ENCODE data around the gene MAP3K14.

GRCh38 chr17:45274033-45274432 lies 42.8 kb downstream of the MAP3K14 start:
- TF ChIP-seq CTCF (conservative IDR thresholded peaks at IDR 0.05; ENCODE audit: low read depth, low read length) = no peak
- TF ChIP-seq EZH2phosphoT487 (IDR thresholded peaks at IDR 0.05; ENCODE audit: borderline replicate concordance, low read length) = no peak
- TF ChIP-seq EZH2 (IDR thresholded peaks at IDR 0.05; ENCODE audit: low read length, unreplicated experiment) = no peak
